SK-N-SH treated with all-trans-retinoic acid at 6 μM for 48 hours (cell line): ENCODE results near the gene MMS19.

Experiments
- ATAC-seq: fragments of 200-7000 bp; cut with Tn5 transposase; 3 replicates; pipeline ENCODE4 v1.9.1; 2020; ENCODE audit warnings: mild to moderate bottlenecking, moderate library complexity
- ARNTL ChIP-seq: fragments of 450-650 bp; formaldehyde crosslinking; IDR thresholded peaks from 2 replicates; pipeline ENCODE4 v1.5.0; 2020; ENCODE audit warnings: low read depth, mild to moderate bottlenecking, moderate library complexity, borderline replicate concordance
- BACH2 ChIP-seq: fragments of 250-450 bp; sonication (Bioruptor Pico); IDR thresholded peaks from 2 replicates; pipeline ENCODE4 v1.9.0; 2021; ENCODE audit warnings: mild to moderate bottlenecking, borderline replicate concordance
- CREB5 ChIP-seq: fragments of 250-450 bp; sonication (Bioruptor Pico); IDR thresholded peaks from 2 replicates; pipeline ENCODE4 v1.5.1; 2020; ENCODE audit warnings: low read depth, mild to moderate bottlenecking, moderate library complexity
- CSDC2 ChIP-seq: fragments of 250-450 bp; sonication (Bioruptor Pico); IDR thresholded peaks from 2 replicates; pipeline ENCODE4 v1.5.0; 2020; ENCODE audit warnings: mild to moderate bottlenecking, moderate library complexity
- CSRNP3 ChIP-seq: fragments of 250-450 bp; sonication (Bioruptor Pico); IDR thresholded peaks from 2 replicates; pipeline ENCODE4 v1.5.1; 2021; ENCODE audit warnings: mild to moderate bottlenecking, moderate library complexity
- ESRRG ChIP-seq: fragments of 250-450 bp; sonication (Bioruptor Pico); IDR thresholded peaks from 2 replicates; pipeline ENCODE4 v1.6.1; 2021; ENCODE audit warnings: mild to moderate bottlenecking
- GLIS3 ChIP-seq: fragments of 250-450 bp; sonication (Bioruptor Pico); IDR thresholded peaks from 2 replicates; pipeline ENCODE4 v1.5.0; 2020; ENCODE audit warnings: mild to moderate bottlenecking, moderate library complexity
- ISL1 ChIP-seq: fragments of 250-450 bp; sonication (Bioruptor Pico); IDR thresholded peaks from 2 replicates; pipeline ENCODE4 v2.1.2; 2022; ENCODE audit warnings: mild to moderate bottlenecking, moderate library complexity
- OSR1 ChIP-seq: fragments of 250-450 bp; sonication (Bioruptor Pico); IDR thresholded peaks from 2 replicates; pipeline ENCODE4 v1.8.0; 2022; ENCODE audit warnings: moderate library complexity, mild to moderate bottlenecking, inconsistent platforms
- PATZ1 ChIP-seq: fragments of 250-450 bp; sonication (Bioruptor Pico); IDR thresholded peaks from 2 replicates; pipeline ENCODE4 v1.8.0; 2020; ENCODE audit warnings: mild to moderate bottlenecking, moderate library complexity, borderline replicate concordance
- PPARA ChIP-seq: fragments of 250-450 bp; sonication (Bioruptor Pico); IDR thresholded peaks from 2 replicates; pipeline ENCODE4 v1.5.0; 2020; ENCODE audit warnings: mild to moderate bottlenecking, borderline replicate concordance
- RARB ChIP-seq: fragments of 250-450 bp; sonication (Bioruptor Pico); IDR thresholded peaks from 2 replicates; pipeline ENCODE4 v1.8.0; 2021; ENCODE audit warnings: mild to moderate bottlenecking, moderate library complexity
- SNAI2 ChIP-seq: fragments of 250-450 bp; sonication (Bioruptor Pico); IDR thresholded peaks from 2 replicates; pipeline ENCODE4 v1.5.0; 2020; ENCODE audit warnings: mild to moderate bottlenecking, moderate library complexity
- TCF4 ChIP-seq: fragments of 250-450 bp; sonication (Bioruptor Pico); IDR thresholded peaks from 2 replicates; pipeline ENCODE4 v1.8.0; 2021; ENCODE audit warnings: mild to moderate bottlenecking, moderate library complexity, borderline replicate concordance
- TOX ChIP-seq: fragments of 250-450 bp; sonication (Bioruptor Pico); IDR thresholded peaks from 2 replicates; pipeline ENCODE4 v1.8.0; 2021; ENCODE audit warnings: mild to moderate bottlenecking, moderate library complexity, borderline replicate concordance
- ZC3H10 ChIP-seq: fragments of 250-450 bp; sonication (Bioruptor Pico); IDR thresholded peaks from 2 replicates; pipeline ENCODE4 v1.5.1; 2021; ENCODE audit warnings: mild to moderate bottlenecking, moderate library complexity
- ZFP3 ChIP-seq: fragments of 250-450 bp; sonication (Bioruptor Pico); IDR thresholded peaks from 2 replicates; pipeline ENCODE4 v1.5.0; 2020; ENCODE audit warnings: mild to moderate bottlenecking, moderate library complexity
- ZFP30 ChIP-seq: fragments of 450-650 bp; formaldehyde crosslinking; IDR thresholded peaks from 2 replicates; pipeline ENCODE4 v1.5.0; 2022; ENCODE audit warnings: mild to moderate bottlenecking, moderate library complexity
- ZNF565 ChIP-seq: fragments of 450-650 bp; formaldehyde crosslinking; conservative IDR thresholded peaks from 2 replicates; pipeline ENCODE4 v1.5.0; 2020; ENCODE audit warnings: low read depth, mild to moderate bottlenecking, moderate library complexity
- ZNF70 ChIP-seq: fragments of 450-650 bp; formaldehyde crosslinking; IDR thresholded peaks from 2 replicates; pipeline ENCODE4 v1.5.0; 2020; ENCODE audit warnings: mild to moderate bottlenecking, moderate library complexity
- ZNF8 ChIP-seq: fragments of 450-650 bp; formaldehyde crosslinking; IDR thresholded peaks from 2 replicates; pipeline ENCODE4 v1.5.0; 2020; ENCODE audit warnings: mild to moderate bottlenecking, moderate library complexity
- TF ChIP-seq, protein P1 (sequence below): fragments of 250-450 bp; sonication (Bioruptor Pico); IDR thresholded peaks from 2 replicates; pipeline ENCODE4 v1.5.0; 2020; ENCODE audit warnings: mild to moderate bottlenecking, moderate library complexity
- TF ChIP-seq, protein P2 (sequence below): fragments of 250-450 bp; sonication (Bioruptor Pico); IDR thresholded peaks from 2 replicates; pipeline ENCODE4 v1.8.0; 2021; ENCODE audit warnings: low read depth, mild to moderate bottlenecking, moderate library complexity, borderline replicate concordance

Gene MMS19

GRCh38 chr10:97522071-97522470 is 23.8 kb upstream of the MMS19 start:
- ATAC-seq, result no peak
- no peak for TF ChIP-seq TCF4 (CRISPR knock-in tag)
- TF ChIP-seq ISL1 (CRISPR knock-in tag), result no peak
- TF ChIP-seq RARB (CRISPR knock-in tag), result no peak
- no peak for TF ChIP-seq ZFP30 (CRISPR knock-in tag)
- no peak for TF ChIP-seq ZC3H10 (CRISPR knock-in tag)
- no peak for TF ChIP-seq PATZ1 (CRISPR knock-in tag)
- TF ChIP-seq TOX, result no peak
- TF ChIP-seq OSR1 (CRISPR knock-in tag), result no peak
- no peak for TF ChIP-seq CSDC2 (CRISPR knock-in tag)
- no peak for TF ChIP-seq ZNF565 (CRISPR knock-in tag)
- TF ChIP-seq GLIS3 (CRISPR knock-in tag), result no peak
- no peak for TF ChIP-seq SNAI2 (CRISPR knock-in tag)

DNA sequence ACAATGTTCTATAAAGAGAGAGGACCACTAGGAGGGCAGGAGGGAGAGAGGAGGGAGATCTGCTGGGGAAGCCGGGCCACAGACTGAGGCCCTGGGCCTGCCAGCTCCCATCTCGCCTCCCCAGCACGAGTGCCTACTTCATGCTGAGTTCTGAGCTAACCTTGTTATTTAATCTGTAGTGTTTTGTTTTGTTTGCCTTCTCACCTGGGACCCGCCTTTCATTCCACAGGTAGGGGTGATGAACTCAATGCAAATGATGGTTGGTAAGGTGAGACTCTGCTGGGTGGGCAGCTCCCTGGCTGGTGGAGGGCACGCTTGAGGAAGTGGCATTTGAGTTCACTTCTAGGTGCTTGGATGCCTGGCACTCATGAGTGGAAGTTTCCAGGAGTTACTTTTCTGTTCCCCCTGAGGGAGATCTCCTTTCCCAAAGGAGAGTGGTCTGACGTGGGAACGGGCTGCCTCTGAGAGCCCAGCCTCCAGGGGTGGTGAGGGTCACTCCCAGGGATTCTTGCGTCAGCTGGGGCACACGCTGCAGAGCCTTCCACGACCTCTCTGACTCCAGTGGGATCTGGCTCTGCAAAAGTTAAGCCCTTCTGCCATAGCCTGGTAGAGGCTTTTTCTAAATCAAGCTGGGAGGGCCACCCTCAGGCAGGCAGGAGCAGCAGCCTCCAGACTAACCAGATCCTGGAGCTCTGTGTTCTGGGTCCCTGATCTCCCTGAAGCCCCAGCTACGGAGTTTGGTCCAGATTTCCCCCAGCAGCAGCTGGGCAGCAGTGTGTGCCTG is 22.9 kb upstream of the MMS19 start:
- ATAC-seq, result no peak
- TF ChIP-seq GLIS3 (CRISPR knock-in tag) (no peak), SNAI2 (CRISPR knock-in tag) (no peak), TOX (no peak), ZNF70 (no peak), ZFP30 (CRISPR knock-in tag) (no peak)
- TF ChIP-seq, protein P1, sequence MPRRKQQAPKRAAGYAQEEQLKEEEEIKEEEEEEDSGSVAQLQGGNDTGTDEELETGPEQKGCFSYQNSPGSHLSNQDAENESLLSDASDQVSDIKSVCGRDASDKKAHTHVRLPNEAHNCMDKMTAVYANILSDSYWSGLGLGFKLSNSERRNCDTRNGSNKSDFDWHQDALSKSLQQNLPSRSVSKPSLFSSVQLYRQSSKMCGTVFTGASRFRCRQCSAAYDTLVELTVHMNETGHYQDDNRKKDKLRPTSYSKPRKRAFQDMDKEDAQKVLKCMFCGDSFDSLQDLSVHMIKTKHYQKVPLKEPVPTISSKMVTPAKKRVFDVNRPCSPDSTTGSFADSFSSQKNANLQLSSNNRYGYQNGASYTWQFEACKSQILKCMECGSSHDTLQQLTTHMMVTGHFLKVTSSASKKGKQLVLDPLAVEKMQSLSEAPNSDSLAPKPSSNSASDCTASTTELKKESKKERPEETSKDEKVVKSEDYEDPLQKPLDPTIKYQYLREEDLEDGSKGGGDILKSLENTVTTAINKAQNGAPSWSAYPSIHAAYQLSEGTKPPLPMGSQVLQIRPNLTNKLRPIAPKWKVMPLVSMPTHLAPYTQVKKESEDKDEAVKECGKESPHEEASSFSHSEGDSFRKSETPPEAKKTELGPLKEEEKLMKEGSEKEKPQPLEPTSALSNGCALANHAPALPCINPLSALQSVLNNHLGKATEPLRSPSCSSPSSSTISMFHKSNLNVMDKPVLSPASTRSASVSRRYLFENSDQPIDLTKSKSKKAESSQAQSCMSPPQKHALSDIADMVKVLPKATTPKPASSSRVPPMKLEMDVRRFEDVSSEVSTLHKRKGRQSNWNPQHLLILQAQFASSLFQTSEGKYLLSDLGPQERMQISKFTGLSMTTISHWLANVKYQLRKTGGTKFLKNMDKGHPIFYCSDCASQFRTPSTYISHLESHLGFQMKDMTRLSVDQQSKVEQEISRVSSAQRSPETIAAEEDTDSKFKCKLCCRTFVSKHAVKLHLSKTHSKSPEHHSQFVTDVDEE (CRISPR knock-in tag), result no peak
- TF ChIP-seq, protein P2, sequence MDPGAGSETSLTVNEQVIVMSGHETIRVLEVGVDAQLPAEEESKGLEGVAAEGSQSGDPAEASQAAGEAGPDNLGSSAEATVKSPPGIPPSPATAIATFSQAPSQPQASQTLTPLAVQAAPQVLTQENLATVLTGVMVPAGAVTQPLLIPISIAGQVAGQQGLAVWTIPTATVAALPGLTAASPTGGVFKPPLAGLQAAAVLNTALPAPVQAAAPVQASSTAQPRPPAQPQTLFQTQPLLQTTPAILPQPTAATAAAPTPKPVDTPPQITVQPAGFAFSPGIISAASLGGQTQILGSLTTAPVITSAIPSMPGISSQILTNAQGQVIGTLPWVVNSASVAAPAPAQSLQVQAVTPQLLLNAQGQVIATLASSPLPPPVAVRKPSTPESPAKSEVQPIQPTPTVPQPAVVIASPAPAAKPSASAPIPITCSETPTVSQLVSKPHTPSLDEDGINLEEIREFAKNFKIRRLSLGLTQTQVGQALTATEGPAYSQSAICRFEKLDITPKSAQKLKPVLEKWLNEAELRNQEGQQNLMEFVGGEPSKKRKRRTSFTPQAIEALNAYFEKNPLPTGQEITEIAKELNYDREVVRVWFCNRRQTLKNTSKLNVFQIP (CRISPR knock-in tag), result no peak

GRCh38 chr10:97520520-97520919 is 22.3 kb upstream of the MMS19 start:
- no peak for ATAC-seq
- TF ChIP-seq ESRRG (no peak), OSR1 (CRISPR knock-in tag) (no peak), CSRNP3 (CRISPR knock-in tag) (no peak), ARNTL (CRISPR knock-in tag) (no peak), RARB (CRISPR knock-in tag) (no peak)

- ATAC-seq, result no peak
These were observed 21.1 kb upstream of the MMS19 start for GRCh38 chr10:97519342-97519741.

More at GRCh38 chr10:97519342-97519741, 21.1 kb upstream of the MMS19 start:
- TF ChIP-seq ARNTL (CRISPR knock-in tag) (no peak), BACH2 (CRISPR knock-in tag) (no peak), TCF4 (CRISPR knock-in tag) (no peak), CREB5 (CRISPR knock-in tag) (no peak), ESRRG (no peak), ZFP3 (CRISPR knock-in tag) (no peak), PPARA (CRISPR knock-in tag) (no peak), ZNF8 (CRISPR knock-in tag) (no peak), ZFP30 (CRISPR knock-in tag) (no peak), OSR1 (CRISPR knock-in tag) (no peak), ZNF565 (CRISPR knock-in tag) (no peak), RARB (CRISPR knock-in tag) (no peak), ISL1 (CRISPR knock-in tag) (no peak)
